ENCODE measurements around the gene C2CD4A.

- TF ChIP-seq POLR2AphosphoS5 (IDR thresholded peaks at IDR 0.05; ENCODE audit: low read depth, low read length): no peak
- TF ChIP-seq USF2 (IDR thresholded peaks at IDR 0.05; ENCODE audit: borderline replicate concordance, low read depth, low read length): no peak
- no peak for TF ChIP-seq RAD21 (IDR thresholded peaks at IDR 0.05; ENCODE audit: low read length)
- TF ChIP-seq RCOR1 (IDR thresholded peaks at IDR 0.05; ENCODE audit: low read length): no peak
- TF ChIP-seq CTCF (IDR thresholded peaks at IDR 0.05): no peak
- no peak for TF ChIP-seq REST (IDR thresholded peaks at IDR 0.05; ENCODE audit: low read depth, low read length)
- TF ChIP-seq TAF1 (IDR thresholded peaks at IDR 0.05; ENCODE audit: borderline replicate concordance, low read depth, low read length): no peak
- TF ChIP-seq MXI1 (IDR thresholded peaks at IDR 0.05; ENCODE audit: low read depth, low read length): no peak
These were observed 38.5 kb downstream of the C2CD4A start for GRCh38 chr15:62105266-62105665.

All from SK-N-SH (cell line).